Mesendoderm (in vitro differentiated cells): Measurements from ENCODE around the gene CTAG1B.
"Not testable (repeated sequence)": the region's sequence is repeated elsewhere in the genome, so short reads cannot be mapped to it uniquely, and the experiment has no call there.

Experiments used
- DNase-seq: peaks from one replicate; pipeline ENCODE4 v3.0.0; 2013
- H2AK5ac ChIP-seq: 2 replicates; pipeline ENCODE4 v1.6.1; 2013; ENCODE audit warnings: low read length, inconsistent platforms
- H2BK120ac ChIP-seq: 2 replicates; pipeline ENCODE4 v1.6.1; 2013; ENCODE audit warnings: low read depth, mild to moderate bottlenecking, low read length, moderate library complexity, mixed read lengths
- H2BK15ac ChIP-seq: replicated peaks from 2 replicates; pipeline ENCODE4 v1.6.1; 2013; ENCODE audit warnings: low read depth, mild to moderate bottlenecking, moderate library complexity
- H2BK5ac ChIP-seq: 2 replicates; pipeline ENCODE4 v1.6.1; 2013; ENCODE audit warnings: low read length, inconsistent platforms
- H3K18ac ChIP-seq: 2 replicates; pipeline ENCODE4 v1.6.1; 2013; ENCODE audit warnings: mild to moderate bottlenecking, low read length, mixed read lengths
- H3K23ac ChIP-seq: one replicate; pipeline ENCODE4 v1.6.1; 2013; ENCODE audit warnings: low read length
- H3K27ac ChIP-seq: 2 replicates; pipeline ENCODE4 v1.5.1; 2013; ENCODE audit warnings: low read depth, mild to moderate bottlenecking, inconsistent platforms, low read length, moderate library complexity
- H3K27me3 ChIP-seq: 2 replicates; pipeline ENCODE4 v1.6.1; 2013; ENCODE audit warnings: low read length, control low read depth, mild to moderate bottlenecking, inconsistent platforms; ENCODE audit not compliant: insufficient read depth, poor library complexity
- H3K36me3 ChIP-seq: 2 replicates; pipeline ENCODE4 v1.6.1; 2013; ENCODE audit warnings: low read length, inconsistent platforms; ENCODE audit not compliant: control insufficient read depth, insufficient read depth
- H3K4ac ChIP-seq: one replicate; pipeline ENCODE4 v1.6.1; 2013; ENCODE audit warnings: low read depth, mild to moderate bottlenecking, low read length, moderate library complexity
- H3K4me1 ChIP-seq: 2 replicates; pipeline ENCODE4 v1.6.1; 2013; ENCODE audit warnings: low read depth, low read length, inconsistent platforms; ENCODE audit not compliant: control insufficient read depth
- H3K4me2 ChIP-seq: 2 replicates; pipeline ENCODE4 v1.6.1; 2013; ENCODE audit warnings: low read length
- H3K4me3 ChIP-seq: 2 replicates; pipeline ENCODE4 v1.5.1; 2013; ENCODE audit warnings: mild to moderate bottlenecking, low read length
- H3K56ac ChIP-seq: one replicate; pipeline ENCODE4 v1.6.1; 2013; ENCODE audit warnings: low read length
- H3K79me1 ChIP-seq: 2 replicates; pipeline ENCODE4 v1.6.1; 2013; ENCODE audit warnings: low read length, inconsistent platforms
- H3K79me2 ChIP-seq: 2 replicates; pipeline ENCODE4 v1.6.1; 2013; ENCODE audit warnings: mild to moderate bottlenecking, low read length; ENCODE audit not compliant: control insufficient read depth, insufficient read depth
- H3K9ac ChIP-seq: 2 replicates; pipeline ENCODE4 v1.6.1; 2013; ENCODE audit warnings: low read length, inconsistent platforms
- H4K5ac ChIP-seq: one replicate; pipeline ENCODE4 v1.6.1; 2013; ENCODE audit warnings: low read length
- H4K8ac ChIP-seq: one replicate; pipeline ENCODE4 v1.6.1; 2013; ENCODE audit warnings: low read depth, mild to moderate bottlenecking, control low read depth, low read length, moderate library complexity
- WGBS: extraction: QIAGEN DNeasy Blood & Tissue Kit; methylation state at CpG from one replicate; pipeline ENCODE4 v1.1.7; 2013; ENCODE audit warnings: low lambda C conversion rate, missing lambda C conversion rate; ENCODE audit not compliant: insufficient coverage; ENCODE audit errors: extremely low coverage; 5-methylcytosine and 5-hydroxymethylcytosine counted together

Gene CTAG1B

DNA sequence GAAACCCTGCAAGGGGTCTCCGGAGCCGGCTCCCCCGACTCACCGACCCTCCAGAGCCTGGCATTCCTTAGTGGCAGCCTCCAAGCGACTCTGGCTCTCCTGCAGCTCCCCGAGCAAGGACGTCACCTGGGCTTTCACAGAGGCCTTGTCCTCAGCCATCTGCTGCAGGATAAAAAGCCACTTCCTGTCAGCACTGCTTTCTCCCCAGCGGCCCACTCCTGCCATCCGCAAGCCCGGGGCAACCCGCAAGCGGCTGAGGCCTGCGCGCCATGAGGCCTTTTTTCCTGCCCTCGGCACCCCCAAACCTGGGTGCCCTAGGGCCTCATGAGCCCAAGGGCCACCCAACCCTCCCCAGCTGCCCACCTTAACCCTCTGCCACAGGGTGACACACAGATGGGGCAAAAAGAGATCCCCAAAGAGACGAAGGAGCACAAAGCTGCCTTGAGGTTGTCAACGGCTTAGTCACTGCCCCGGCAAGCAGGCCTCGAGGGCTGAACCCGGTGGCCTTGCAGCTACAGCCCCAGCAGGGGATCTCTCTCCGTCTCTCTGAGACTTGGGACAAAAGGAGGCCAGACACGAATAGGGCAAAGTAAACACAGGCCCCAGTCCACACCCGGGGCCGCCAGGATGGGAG lies 26.8 kb upstream of the CTAG1B start:
- not testable (repeated sequence) for H2BK5ac ChIP-seq, H4K8ac ChIP-seq, H3K4ac ChIP-seq, H3K36me3 ChIP-seq, H4K5ac ChIP-seq, H3K79me2 ChIP-seq, H3K4me1 ChIP-seq, H3K18ac ChIP-seq, H2BK120ac ChIP-seq, H3K23ac ChIP-seq, H2AK5ac ChIP-seq, H3K27me3 ChIP-seq, H3K4me3 ChIP-seq, H2BK15ac ChIP-seq, H3K79me1 ChIP-seq, H3K4me2 ChIP-seq, H3K9ac ChIP-seq, DNase-seq, H3K56ac ChIP-seq, H3K27ac ChIP-seq
- WGBS, result no CpG with 5 or more reads among the region's 24 CpGs

DNA sequence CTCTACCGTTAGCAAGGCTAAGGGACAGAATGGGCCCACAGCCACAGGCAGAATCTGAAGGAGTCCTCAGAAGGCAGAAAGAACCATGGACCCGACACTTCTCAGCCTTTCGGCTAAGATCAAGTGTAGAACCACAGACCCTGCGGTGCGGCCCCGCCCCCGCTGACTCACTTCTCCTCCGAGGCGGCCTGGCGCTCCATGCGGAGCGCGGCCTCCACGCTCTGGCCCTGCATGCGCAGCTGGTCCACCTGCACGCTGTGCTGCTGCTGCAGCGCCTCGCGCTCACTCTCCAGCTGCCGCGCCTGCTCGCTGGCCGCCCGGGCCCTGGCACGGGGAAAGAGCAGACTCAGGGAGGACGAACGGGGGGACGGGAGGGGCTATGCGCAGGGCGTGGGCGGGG lies 24.6 kb upstream of the CTAG1B start:
- not testable (repeated sequence) for H2BK120ac ChIP-seq

DNA sequence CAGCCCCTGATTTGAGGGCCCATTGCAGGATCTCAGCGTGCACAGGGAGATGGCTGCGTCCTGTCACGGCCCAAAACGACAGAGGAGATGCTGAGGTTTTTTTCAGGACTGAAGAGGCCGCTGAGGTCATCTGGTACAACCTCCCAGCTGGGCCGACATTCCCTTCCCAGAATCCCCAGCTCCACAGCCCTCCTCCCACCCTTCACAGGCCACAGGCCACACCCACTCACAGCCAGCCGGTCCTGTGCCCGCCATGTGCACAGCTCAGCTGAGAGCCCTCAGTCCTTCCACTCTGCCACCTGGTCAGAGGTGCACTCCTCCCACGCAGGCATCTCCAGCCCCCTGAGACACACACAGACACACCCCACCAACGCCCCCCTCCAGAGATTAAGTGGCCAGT lies 22.7 kb upstream of the CTAG1B start:
- not testable (repeated sequence) for H3K27me3 ChIP-seq, DNase-seq, H3K4ac ChIP-seq, H4K8ac ChIP-seq, H3K79me1 ChIP-seq, H3K36me3 ChIP-seq, H3K4me1 ChIP-seq, H3K56ac ChIP-seq, H4K5ac ChIP-seq, H3K18ac ChIP-seq, H3K23ac ChIP-seq, H3K4me2 ChIP-seq, H3K79me2 ChIP-seq, H3K27ac ChIP-seq, H3K4me3 ChIP-seq, H2BK15ac ChIP-seq, H2BK120ac ChIP-seq, H2AK5ac ChIP-seq, H2BK5ac ChIP-seq, H3K9ac ChIP-seq
- no CpG with 5 or more reads among the region's 10 CpGs for WGBS

More for the DNA sequence above, 24.6 kb upstream of the CTAG1B start:
- not testable (repeated sequence) for H3K27ac ChIP-seq, H3K27me3 ChIP-seq, H3K4me2 ChIP-seq, H3K18ac ChIP-seq, H3K36me3 ChIP-seq, H2AK5ac ChIP-seq, H3K4ac ChIP-seq, H3K9ac ChIP-seq, DNase-seq, H3K4me3 ChIP-seq, H3K56ac ChIP-seq, H3K79me1 ChIP-seq, H3K79me2 ChIP-seq, H3K23ac ChIP-seq, H2BK5ac ChIP-seq, H2BK15ac ChIP-seq, H4K8ac ChIP-seq, H3K4me1 ChIP-seq, H4K5ac ChIP-seq
- no CpG with 5 or more reads among the region's 31 CpGs for WGBS

DNA sequence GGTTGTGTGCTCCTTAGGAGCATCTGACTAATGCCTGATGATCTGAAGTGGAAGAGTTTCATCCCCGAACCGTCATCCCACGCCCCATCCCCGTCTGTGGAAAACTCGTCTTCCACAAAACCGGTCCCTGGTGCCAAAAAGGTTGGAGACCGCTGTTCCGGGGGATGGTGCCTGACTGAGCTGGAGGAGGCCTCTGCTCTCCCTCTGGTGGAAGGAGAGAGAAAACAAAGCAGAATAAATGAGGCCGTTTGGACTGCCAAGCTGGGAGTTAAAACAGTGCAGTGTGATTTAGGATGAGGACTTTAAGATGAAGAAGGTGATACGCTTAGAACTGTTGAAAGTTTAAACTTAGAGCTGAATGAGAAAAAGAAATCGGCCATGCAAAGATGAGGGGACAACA lies 14.6 kb upstream of the CTAG1B start:
- whole genome bisulfite sequencing, result no CpG with 5 or more reads among the region's 11 CpGs
- not testable (repeated sequence) for H4K5ac ChIP-seq, H3K4me3 ChIP-seq, H3K4me2 ChIP-seq, H4K8ac ChIP-seq, H2BK5ac ChIP-seq, H3K9ac ChIP-seq, H2BK120ac ChIP-seq, H3K4me1 ChIP-seq, DNase-seq, H3K56ac ChIP-seq, H3K79me1 ChIP-seq, H3K27ac ChIP-seq, H3K18ac ChIP-seq, H2AK5ac ChIP-seq, H3K36me3 ChIP-seq, H3K23ac ChIP-seq, H3K4ac ChIP-seq, H3K27me3 ChIP-seq, H3K79me2 ChIP-seq, H2BK15ac ChIP-seq

DNA sequence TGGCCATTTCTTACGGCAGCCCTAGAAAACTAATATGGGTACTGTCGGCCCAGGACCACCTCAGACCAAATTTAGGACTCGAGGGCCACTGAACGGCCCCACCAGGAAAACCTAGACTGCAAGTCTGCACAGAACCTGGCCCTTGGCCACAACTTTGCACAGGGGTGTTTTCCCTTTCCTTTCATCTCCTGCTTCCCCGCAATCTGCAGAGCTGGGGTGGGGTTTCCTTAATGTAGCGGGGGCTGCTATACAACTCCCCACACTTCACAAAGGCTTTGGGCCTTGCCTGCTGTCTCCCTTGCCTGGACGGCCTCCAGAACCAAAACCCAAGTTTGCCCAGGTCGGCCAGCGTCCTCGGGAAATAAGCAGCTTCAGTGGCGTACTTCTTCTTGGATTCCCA lies 11.9 kb upstream of the CTAG1B start:
- not testable (repeated sequence) for H3K79me2 ChIP-seq, H4K5ac ChIP-seq, H3K36me3 ChIP-seq, DNase-seq, H3K4ac ChIP-seq, H2BK5ac ChIP-seq, H3K4me2 ChIP-seq, H4K8ac ChIP-seq, H3K27ac ChIP-seq, H3K4me3 ChIP-seq, H3K9ac ChIP-seq, H3K23ac ChIP-seq, H2BK15ac ChIP-seq, H3K18ac ChIP-seq, H3K79me1 ChIP-seq, H2AK5ac ChIP-seq, H3K56ac ChIP-seq, H3K4me1 ChIP-seq, H2BK120ac ChIP-seq, H3K27me3 ChIP-seq
- no CpG with 5 or more reads among the region's 11 CpGs for WGBS

DNA sequence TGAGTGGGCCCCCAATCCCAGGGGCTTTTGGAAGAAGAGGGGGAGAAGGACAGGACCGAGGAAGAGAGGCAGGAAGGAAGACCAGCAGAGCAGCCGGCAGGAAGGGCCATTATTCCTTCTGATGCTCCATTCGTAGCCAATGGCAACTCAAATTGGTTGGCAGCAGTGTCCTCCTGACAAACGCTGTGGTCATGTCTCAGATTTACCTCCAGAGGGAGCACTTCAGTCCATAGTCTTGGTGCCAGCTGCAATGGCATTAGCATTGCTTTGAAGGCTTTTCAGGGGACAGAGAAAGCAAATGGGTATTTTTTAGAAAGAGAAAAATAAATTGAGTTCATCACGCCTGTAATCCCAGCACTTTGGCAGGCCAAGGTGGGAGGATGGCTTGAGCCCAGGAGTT lies 9.9 kb upstream of the CTAG1B start:
- not testable (repeated sequence) for H3K9ac ChIP-seq, H3K79me2 ChIP-seq, H3K18ac ChIP-seq, H3K4me2 ChIP-seq, H4K8ac ChIP-seq, H3K36me3 ChIP-seq, H3K4ac ChIP-seq, H3K27me3 ChIP-seq, H2BK120ac ChIP-seq, H3K56ac ChIP-seq, H2BK5ac ChIP-seq, DNase-seq, H3K4me1 ChIP-seq, H2BK15ac ChIP-seq, H3K23ac ChIP-seq, H2AK5ac ChIP-seq, H3K27ac ChIP-seq, H4K5ac ChIP-seq, H3K79me1 ChIP-seq, H3K4me3 ChIP-seq
- no CpG with 5 or more reads among the region's 5 CpGs for WGBS
